Ishikawa (cell line): ENCODE results near the gene NEGR1.

Source experiments
- CEBPB ChIP-seq: IDR thresholded peaks from 2 replicates; pipeline ENCODE4 v1.6.1; 2012
- CREB1 ChIP-seq: IDR thresholded peaks from 2 replicates; pipeline ENCODE4 v1.6.1; 2012; ENCODE audit warnings: low read depth
- EGR1 ChIP-seq: IDR thresholded peaks from 2 replicates; pipeline ENCODE4 v1.6.1; 2012
- EP300 ChIP-seq: IDR thresholded peaks from 2 replicates; pipeline ENCODE4 v1.6.1; 2012; ENCODE audit warnings: borderline replicate concordance
- FOXM1 ChIP-seq: IDR thresholded peaks from 2 replicates; pipeline ENCODE4 v1.6.1; 2012; ENCODE audit warnings: low read depth, borderline replicate concordance
- MAX ChIP-seq: IDR thresholded peaks from 2 replicates; pipeline ENCODE4 v1.6.1; 2012
- NFIC ChIP-seq: IDR thresholded peaks from 2 replicates; pipeline ENCODE4 v1.6.1; 2012
- RAD21 ChIP-seq: IDR thresholded peaks from 2 replicates; pipeline ENCODE4 v1.6.1; 2012; ENCODE audit warnings: low read depth
- REST ChIP-seq: IDR thresholded peaks from 2 replicates; pipeline ENCODE4 v1.6.1; 2012; ENCODE audit warnings: low read depth, mild to moderate bottlenecking
- TAF1 ChIP-seq: IDR thresholded peaks from 2 replicates; pipeline ENCODE4 v1.6.1; 2012; ENCODE audit warnings: low read depth, mild to moderate bottlenecking
- TCF12 ChIP-seq: IDR thresholded peaks from 2 replicates; pipeline ENCODE4 v1.6.1; 2012; ENCODE audit warnings: low read depth
- TEAD4 ChIP-seq: IDR thresholded peaks from 2 replicates; pipeline ENCODE4 v1.6.1; 2012
- YY1 ChIP-seq: IDR thresholded peaks from 2 replicates; pipeline ENCODE4 v1.6.1; 2012; ENCODE audit warnings: low read depth
- ZBTB7A ChIP-seq: IDR thresholded peaks from 2 replicates; pipeline ENCODE4 v1.6.1; 2012; ENCODE audit warnings: low read depth
- TF ChIP-seq, protein P1 (sequence below): IDR thresholded peaks from 2 replicates; pipeline ENCODE4 v1.6.1; 2012

Gene NEGR1

GRCh38 chr1:71498542-71498941 lies 783.8 kb downstream of the NEGR1 start:
- TF ChIP-seq TEAD4 (no peak), EP300 (no peak), CREB1 (no peak), CEBPB (no peak), YY1 (no peak), FOXM1 (no peak), RAD21 (no peak), TAF1 (no peak), MAX (no peak), TCF12 (no peak), EGR1 (no peak), ZBTB7A (no peak), REST (no peak), NFIC (no peak)
- TF ChIP-seq, protein P1, sequence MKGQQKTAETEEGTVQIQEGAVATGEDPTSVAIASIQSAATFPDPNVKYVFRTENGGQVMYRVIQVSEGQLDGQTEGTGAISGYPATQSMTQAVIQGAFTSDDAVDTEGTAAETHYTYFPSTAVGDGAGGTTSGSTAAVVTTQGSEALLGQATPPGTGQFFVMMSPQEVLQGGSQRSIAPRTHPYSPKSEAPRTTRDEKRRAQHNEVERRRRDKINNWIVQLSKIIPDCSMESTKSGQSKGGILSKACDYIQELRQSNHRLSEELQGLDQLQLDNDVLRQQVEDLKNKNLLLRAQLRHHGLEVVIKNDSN: no peak

GRCh38 chr1:71494163-71494562 lies 788.2 kb downstream of the NEGR1 start:
- TF ChIP-seq FOXM1 (no peak), CREB1 (no peak), TAF1 (no peak), NFIC (no peak), ZBTB7A (no peak), CEBPB (no peak)

DNA sequence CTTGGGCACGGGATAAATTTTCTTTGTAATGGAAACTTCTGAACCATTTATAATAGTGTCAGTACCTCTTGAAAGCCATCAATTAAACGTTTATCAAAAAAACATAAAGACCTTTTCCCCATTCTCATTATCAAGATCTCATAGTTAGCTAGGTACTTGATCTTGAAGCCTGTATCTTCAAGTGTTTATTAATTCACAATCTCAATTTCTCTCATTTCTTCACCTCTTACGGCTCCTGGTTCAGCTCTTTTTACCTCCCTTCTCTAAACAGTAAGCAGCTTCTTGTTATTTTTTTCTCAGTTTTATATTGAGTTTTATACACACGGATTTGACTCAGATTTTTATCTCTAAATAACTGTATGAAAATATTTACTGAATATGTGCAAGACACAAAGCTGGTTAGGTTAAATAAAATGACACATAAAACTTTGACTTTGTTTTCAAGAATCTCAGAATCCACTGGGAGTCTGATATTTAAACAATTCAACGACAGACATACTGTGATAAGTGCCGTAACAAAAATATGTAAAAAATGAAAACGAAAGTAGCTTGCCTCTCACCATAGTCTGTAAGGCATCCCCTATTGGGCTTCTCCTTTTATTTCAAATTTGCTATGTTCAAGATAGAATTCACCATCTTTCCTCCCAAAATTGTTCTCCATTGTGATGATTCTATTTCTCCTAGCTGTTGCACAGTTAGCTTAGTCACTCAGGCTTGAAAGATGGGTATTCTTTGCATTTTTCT lies 789.9 kb downstream of the NEGR1 start:
- TF ChIP-seq, protein P1: no peak
- TF ChIP-seq RAD21 (no peak), NFIC (no peak), EGR1 (no peak), CREB1 (no peak), FOXM1 (no peak), TCF12 (no peak), TAF1 (no peak), ZBTB7A (no peak), MAX (no peak), YY1 (no peak), CEBPB (no peak), TEAD4 (no peak), EP300 (no peak), REST (no peak)

DNA sequence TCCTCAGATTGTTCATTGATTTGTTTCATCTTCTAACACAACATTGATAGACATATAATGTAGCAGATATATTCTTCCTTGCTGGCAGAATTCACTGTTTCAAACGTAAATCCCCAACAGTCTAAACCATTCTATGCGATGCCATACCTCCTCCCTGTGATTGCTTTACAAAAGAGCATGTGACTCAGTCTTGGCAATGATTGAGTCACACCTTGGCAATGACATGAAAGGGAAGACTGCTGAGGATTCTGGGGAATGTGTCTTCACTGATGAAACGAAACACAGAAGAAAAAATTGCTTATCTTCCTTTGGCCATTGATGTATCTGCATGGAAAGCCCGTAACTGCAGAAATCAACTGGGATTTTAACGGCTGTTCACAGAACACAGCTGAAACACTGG lies 791.9 kb downstream of the NEGR1 start:
- TF ChIP-seq YY1 (no peak), TAF1 (no peak), EP300 (no peak), NFIC (no peak), ZBTB7A (no peak), TEAD4 (no peak), RAD21 (no peak), EGR1 (no peak), CREB1 (no peak), FOXM1 (no peak), CEBPB (no peak)
- TF ChIP-seq, protein P1: no peak

DNA sequence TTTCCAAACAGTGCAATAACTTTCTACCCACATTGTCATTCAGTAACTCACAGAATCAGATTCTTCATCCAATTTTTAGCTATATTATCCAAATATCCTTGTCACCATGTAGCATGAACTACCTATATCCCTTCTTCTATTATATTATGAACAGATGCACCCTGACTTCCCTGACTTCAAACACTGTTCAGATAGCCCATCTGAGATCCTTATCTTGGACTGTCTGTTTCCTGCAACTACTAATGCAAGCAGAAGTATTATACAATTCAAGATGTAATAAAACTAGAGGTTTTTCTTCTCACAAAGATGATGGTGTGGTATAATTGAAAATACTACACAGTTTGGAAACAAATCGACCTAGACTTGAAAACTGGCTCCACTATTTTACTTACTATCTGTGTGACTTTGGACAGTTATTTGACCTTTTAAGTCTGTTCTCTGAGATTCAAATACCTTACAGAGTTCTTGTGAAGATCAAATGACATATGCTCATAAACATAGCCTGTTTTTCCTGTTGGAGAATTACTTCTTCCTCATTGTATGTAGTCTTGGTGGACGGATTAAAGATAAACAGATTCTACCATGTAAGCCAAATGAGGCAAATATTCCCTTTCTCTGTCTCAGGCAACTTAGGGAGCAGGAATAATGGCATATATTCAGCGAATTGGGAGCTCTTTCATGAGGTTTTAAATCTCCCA lies 793.6 kb downstream of the NEGR1 start:
- no peak for TF ChIP-seq TEAD4
- TF ChIP-seq RAD21: no peak
- no peak for TF ChIP-seq CEBPB
- TF ChIP-seq NFIC: no peak
- no peak for TF ChIP-seq EP300
- TF ChIP-seq REST: no peak
- no peak for TF ChIP-seq TAF1
- TF ChIP-seq CREB1: no peak
- TF ChIP-seq MAX: no peak
- TF ChIP-seq, protein P1: no peak
- TF ChIP-seq FOXM1: no peak
- no peak for TF ChIP-seq YY1
